ENCODE measurements around the gene ISG15. TPM values are rescaled to one million over a fixed set of nuclear protein-coding genes. Genes with fewer than 3 reads are reported as not detected.

The ISG15 gene
- total and polyA plus RNA-seq, 2 of the 13 experiments (the other 11 are each of a cell fraction or from before 2014, with no cell fraction given), result 42.1 to 54.9 TPM

DNA sequence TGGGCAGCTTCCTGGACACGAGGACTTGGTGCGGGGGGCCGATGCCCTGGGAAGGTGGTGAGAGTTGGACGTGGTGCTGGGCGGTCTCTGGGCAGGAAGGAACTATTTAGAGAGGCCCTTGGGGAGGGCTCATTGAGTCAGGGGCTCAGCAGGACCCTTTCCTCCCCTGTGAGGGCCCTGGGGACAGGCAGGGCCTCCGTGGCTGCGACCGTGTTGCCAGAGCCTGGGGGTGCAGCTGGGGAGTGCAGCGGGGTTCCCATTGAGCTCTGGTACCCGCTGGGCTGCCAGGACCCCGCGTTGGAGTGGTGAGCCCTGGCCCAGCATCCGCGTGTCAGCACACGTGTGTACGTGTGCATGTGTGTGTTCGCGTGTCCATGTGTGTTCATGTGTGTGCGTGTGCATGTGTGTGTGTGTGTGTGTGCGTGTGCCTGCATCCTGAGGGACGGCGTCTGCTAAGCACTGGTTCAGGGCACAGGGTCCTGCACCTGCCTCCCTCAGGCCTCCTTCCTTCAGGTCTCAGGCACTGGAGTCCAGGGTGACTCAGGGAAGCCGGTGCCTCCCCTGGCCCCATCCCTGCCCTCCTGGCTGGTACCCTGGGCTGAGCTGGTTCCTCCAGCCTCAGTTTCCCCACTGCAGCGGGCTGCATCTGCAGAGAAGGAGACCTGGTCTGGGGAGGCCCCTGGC is 50.1 kb downstream of the ISG15 start (continued):
- TF ChIP-seq, protein P1, sequence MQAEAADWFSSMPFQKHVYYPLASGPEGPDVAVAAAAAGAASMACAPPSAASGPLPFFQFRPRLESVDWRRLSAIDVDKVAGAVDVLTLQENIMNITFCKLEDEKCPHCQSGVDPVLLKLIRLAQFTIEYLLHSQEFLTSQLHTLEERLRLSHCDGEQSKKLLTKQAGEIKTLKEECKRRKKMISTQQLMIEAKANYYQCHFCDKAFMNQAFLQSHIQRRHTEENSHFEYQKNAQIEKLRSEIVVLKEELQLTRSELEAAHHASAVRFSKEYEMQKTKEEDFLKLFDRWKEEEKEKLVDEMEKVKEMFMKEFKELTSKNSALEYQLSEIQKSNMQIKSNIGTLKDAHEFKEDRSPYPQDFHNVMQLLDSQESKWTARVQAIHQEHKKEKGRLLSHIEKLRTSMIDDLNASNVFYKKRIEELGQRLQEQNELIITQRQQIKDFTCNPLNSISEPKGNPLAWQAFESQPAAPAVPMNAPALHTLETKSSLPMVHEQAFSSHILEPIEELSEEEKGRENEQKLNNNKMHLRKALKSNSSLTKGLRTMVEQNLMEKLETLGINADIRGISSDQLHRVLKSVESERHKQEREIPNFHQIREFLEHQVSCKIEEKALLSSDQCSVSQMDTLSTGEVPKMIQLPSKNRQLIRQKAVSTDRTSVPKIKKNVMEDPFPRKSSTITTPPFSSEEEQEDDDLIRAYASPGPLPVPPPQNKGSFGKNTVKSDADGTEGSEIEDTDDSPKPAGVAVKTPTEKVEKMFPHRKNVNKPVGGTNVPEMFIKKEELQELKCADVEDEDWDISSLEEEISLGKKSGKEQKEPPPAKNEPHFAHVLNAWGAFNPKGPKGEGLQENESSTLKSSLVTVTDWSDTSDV (CRISPR knock-in tag; IDR thresholded peaks at IDR 0.05), result no peak
- TF ChIP-seq, protein P2, sequence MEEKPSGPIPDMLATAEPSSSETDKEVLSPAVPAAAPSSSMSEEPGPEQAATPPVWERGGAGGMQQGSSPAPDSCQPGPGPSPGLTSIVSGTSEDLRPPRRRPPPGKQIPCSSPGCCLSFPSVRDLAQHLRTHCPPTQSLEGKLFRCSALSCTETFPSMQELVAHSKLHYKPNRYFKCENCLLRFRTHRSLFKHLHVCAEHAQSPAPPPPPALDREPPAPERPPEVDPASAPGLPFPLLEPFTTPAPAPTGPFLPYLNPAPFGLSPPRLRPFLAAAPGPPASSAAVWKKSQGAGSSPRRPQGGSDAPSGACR (CRISPR knock-in tag; IDR thresholded peaks at IDR 0.05), result no peak
- TF ChIP-seq HDAC2 (CRISPR knock-in tag; IDR thresholded peaks at IDR 0.05), result no peak
- TF ChIP-seq NAIF1 (CRISPR knock-in tag; IDR thresholded peaks at IDR 0.05; ENCODE audit: borderline replicate concordance), result no peak
- TF ChIP-seq TBL1XR1 (IDR thresholded peaks at IDR 0.05; ENCODE audit: borderline replicate concordance, low read length, partially characterized antibody), result no peak
- TF ChIP-seq NFIB (CRISPR knock-in tag; IDR thresholded peaks at IDR 0.05; ENCODE audit: borderline replicate concordance), result no peak
- TF ChIP-seq, protein P3, sequence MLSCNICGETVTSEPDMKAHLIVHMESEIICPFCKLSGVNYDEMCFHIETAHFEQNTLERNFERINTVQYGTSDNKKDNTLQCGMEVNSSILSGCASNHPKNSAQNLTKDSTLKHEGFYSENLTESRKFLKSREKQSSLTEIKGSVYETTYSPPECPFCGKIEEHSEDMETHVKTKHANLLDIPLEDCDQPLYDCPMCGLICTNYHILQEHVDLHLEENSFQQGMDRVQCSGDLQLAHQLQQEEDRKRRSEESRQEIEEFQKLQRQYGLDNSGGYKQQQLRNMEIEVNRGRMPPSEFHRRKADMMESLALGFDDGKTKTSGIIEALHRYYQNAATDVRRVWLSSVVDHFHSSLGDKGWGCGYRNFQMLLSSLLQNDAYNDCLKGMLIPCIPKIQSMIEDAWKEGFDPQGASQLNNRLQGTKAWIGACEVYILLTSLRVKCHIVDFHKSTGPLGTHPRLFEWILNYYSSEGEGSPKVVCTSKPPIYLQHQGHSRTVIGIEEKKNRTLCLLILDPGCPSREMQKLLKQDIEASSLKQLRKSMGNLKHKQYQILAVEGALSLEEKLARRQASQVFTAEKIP (CRISPR knock-in tag; IDR thresholded peaks at IDR 0.05; ENCODE audit: borderline replicate concordance), result no peak
- TF ChIP-seq, protein P4, sequence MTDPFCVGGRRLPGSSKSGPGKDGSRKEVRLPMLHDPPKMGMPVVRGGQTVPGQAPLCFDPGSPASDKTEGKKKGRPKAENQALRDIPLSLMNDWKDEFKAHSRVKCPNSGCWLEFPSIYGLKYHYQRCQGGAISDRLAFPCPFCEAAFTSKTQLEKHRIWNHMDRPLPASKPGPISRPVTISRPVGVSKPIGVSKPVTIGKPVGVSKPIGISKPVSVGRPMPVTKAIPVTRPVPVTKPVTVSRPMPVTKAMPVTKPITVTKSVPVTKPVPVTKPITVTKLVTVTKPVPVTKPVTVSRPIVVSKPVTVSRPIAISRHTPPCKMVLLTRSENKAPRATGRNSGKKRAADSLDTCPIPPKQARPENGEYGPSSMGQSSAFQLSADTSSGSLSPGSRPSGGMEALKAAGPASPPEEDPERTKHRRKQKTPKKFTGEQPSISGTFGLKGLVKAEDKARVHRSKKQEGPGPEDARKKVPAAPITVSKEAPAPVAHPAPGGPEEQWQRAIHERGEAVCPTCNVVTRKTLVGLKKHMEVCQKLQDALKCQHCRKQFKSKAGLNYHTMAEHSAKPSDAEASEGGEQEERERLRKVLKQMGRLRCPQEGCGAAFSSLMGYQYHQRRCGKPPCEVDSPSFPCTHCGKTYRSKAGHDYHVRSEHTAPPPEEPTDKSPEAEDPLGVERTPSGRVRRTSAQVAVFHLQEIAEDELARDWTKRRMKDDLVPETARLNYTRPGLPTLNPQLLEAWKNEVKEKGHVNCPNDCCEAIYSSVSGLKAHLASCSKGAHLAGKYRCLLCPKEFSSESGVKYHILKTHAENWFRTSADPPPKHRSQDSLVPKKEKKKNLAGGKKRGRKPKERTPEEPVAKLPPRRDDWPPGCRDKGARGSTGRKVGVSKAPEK (CRISPR knock-in tag; IDR thresholded peaks at IDR 0.05; ENCODE audit: borderline replicate concordance), result no peak
- TF ChIP-seq, protein P5, sequence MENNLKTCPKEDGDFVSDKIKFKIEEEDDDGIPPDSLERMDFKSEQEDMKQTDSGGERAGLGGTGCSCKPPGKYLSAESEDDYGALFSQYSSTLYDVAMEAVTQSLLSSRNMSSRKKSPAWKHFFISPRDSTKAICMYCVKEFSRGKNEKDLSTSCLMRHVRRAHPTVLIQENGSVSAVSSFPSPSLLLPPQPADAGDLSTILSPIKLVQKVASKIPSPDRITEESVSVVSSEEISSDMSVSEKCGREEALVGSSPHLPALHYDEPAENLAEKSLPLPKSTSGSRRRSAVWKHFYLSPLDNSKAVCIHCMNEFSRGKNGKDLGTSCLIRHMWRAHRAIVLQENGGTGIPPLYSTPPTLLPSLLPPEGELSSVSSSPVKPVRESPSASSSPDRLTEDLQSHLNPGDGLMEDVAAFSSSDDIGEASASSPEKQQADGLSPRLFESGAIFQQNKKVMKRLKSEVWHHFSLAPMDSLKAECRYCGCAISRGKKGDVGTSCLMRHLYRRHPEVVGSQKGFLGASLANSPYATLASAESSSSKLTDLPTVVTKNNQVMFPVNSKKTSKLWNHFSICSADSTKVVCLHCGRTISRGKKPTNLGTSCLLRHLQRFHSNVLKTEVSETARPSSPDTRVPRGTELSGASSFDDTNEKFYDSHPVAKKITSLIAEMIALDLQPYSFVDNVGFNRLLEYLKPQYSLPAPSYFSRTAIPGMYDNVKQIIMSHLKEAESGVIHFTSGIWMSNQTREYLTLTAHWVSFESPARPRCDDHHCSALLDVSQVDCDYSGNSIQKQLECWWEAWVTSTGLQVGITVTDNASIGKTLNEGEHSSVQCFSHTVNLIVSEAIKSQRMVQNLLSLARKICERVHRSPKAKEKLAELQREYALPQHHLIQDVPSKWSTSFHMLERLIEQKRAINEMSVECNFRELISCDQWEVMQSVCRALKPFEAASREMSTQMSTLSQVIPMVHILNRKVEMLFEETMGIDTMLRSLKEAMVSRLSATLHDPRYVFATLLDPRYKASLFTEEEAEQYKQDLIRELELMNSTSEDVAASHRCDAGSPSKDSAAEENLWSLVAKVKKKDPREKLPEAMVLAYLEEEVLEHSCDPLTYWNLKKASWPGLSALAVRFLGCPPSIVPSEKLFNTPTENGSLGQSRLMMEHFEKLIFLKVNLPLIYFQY (CRISPR knock-in tag; IDR thresholded peaks at IDR 0.05; ENCODE audit: borderline replicate concordance), result no peak
- no peak for TF ChIP-seq ZNF350 (CRISPR knock-in tag; IDR thresholded peaks at IDR 0.05; ENCODE audit: borderline replicate concordance, low read depth)
- no peak for TF ChIP-seq SAFB2 (CRISPR knock-in tag; IDR thresholded peaks at IDR 0.05; ENCODE audit: borderline replicate concordance, low read depth)
- TF ChIP-seq, protein P6, sequence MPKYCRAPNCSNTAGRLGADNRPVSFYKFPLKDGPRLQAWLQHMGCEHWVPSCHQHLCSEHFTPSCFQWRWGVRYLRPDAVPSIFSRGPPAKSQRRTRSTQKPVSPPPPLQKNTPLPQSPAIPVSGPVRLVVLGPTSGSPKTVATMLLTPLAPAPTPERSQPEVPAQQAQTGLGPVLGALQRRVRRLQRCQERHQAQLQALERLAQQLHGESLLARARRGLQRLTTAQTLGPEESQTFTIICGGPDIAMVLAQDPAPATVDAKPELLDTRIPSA (CRISPR knock-in tag; IDR thresholded peaks at IDR 0.05; ENCODE audit: borderline replicate concordance), result no peak
- TF ChIP-seq PHB2 (IDR thresholded peaks at IDR 0.05; ENCODE audit: partially characterized antibody), result no peak
- TF ChIP-seq SP5 (CRISPR knock-in tag; IDR thresholded peaks at IDR 0.05; ENCODE audit: borderline replicate concordance, low read depth), result no peak
- TF ChIP-seq RNF2 (conservative IDR thresholded peaks at IDR 0.05; ENCODE audit: low read depth), result no peak

All from HepG2 (cell line).